ENCODE data around the gene ATXN7. TPM values are rescaled to one million over a fixed set of nuclear protein-coding genes. Genes with fewer than 3 reads are reported as not detected.

The ATXN7 gene
- total and polyA plus RNA-seq, 2 of the 4 experiments (the other 2 are of a cell fraction) = 8.6 to 13.6 TPM

GRCh38 chr3:63853106-63853505 is 10.6 kb upstream of the ATXN7 start:
- intact Hi-C loops (cut with micrococcal nuclease) = no loop called here

More at GRCh38 chr3:63853106-63853505, 10.6 kb upstream of the ATXN7 start:
- Histone ChIP-seq H2AK9ac (replicated peaks; ENCODE audit: low read depth, low read length, poor library complexity) (no peak overlapping the region), H3K4me3 (ENCODE audit: insufficient read depth, low read depth, low read length) (no peak overlapping the region), H3K36me3 (ENCODE audit: control insufficient read depth, insufficient read depth, low read length) (no peaks in the 10 kb centered on the region), H3K56ac (ENCODE audit: extremely low read depth, insufficient read depth, low read length) (no peak overlapping the region), H3K14ac (replicated peaks; ENCODE audit: low read depth, low read length) (no peak overlapping the region), H3K9me3 (ENCODE audit: control insufficient read depth, insufficient read depth, low read length) (no peaks in the 10 kb centered on the region), H3K79me1 (ENCODE audit: low read depth in 1 of 2, low read length in 2 of 2) (peaks cover 29 to 37% of the 10 kb centered on the region in 2 experiments), H4K8ac (ENCODE audit: low read depth in 2 of 2, low read length in 2 of 2) (no peak overlapping the region), H2AFZ (replicated peaks; ENCODE audit: low read length, poor library complexity) (no peak overlapping the region), H3K23ac (ENCODE audit: low read depth, low read length) (no peak overlapping the region), H3K4me2 (ENCODE audit: low read depth, low read length) (no peak overlapping the region), H3K4me1 (ENCODE audit: control insufficient read depth, insufficient read depth, low read length) (peaks cover 4% of the 10 kb centered on the region), H2BK120ac (ENCODE audit: low read depth, low read length) (no peak overlapping the region), H3K27ac (ENCODE audit: insufficient read depth, low read length) (no peak overlapping the region), H3K9me1 (ENCODE audit: insufficient read depth, low read length) (peaks cover 5% of the 10 kb centered on the region; the same call in 1 of the 2 replicates), H2BK20ac (ENCODE audit: low read depth, low read length) (no peak overlapping the region), H4K91ac (ENCODE audit: insufficient read depth, low read depth, low read length) (no peak overlapping the region), H3K9ac (ENCODE audit: low read depth, low read length) (no peak overlapping the region), H2BK15ac (ENCODE audit: low read depth, low read length) (no peak overlapping the region), H4K5ac (ENCODE audit: low read depth, low read length) (no peak overlapping the region), H3K27me3 (ENCODE audit: control insufficient read depth, insufficient read depth, low read length) (no peaks in the 10 kb centered on the region), H4K20me1 (ENCODE audit: insufficient read depth, low read length) (peaks cover 5% of the 10 kb centered on the region; the same call in 1 of the 2 replicates), H2BK5ac (ENCODE audit: low read depth, low read length, poor library complexity, severe bottlenecking) (no peak overlapping the region), H3K18ac (ENCODE audit: low read depth, low read length) (no peak overlapping the region), H2AK5ac (ENCODE audit: low read depth, low read length) (no peak overlapping the region), H3K4ac (ENCODE audit: low read depth, low read length) (no peak overlapping the region)
- ChIA-PET POLR2A (ENCODE audit: unreplicated experiment) (no interaction called here), CTCF (no interaction called here)
- BruUV-seq (replicated peaks) = no TSS peak
- DNase-seq (no peak), ATAC-seq (ENCODE audit: low read depth) (no peak)
- in situ Hi-C loops (cut with MboI; ENCODE audit: low sequenced_read_pairs) (no loop called here), dilution Hi-C loops (cut with HindIII; ENCODE audit: low sequenced_read_pairs, unreplicated experiment) (no loop called here)
- TF ChIP-seq USF2 (IDR thresholded peaks at IDR 0.05; ENCODE audit: low read depth, low read length) = no peak
- TF ChIP-seq, protein P1, sequence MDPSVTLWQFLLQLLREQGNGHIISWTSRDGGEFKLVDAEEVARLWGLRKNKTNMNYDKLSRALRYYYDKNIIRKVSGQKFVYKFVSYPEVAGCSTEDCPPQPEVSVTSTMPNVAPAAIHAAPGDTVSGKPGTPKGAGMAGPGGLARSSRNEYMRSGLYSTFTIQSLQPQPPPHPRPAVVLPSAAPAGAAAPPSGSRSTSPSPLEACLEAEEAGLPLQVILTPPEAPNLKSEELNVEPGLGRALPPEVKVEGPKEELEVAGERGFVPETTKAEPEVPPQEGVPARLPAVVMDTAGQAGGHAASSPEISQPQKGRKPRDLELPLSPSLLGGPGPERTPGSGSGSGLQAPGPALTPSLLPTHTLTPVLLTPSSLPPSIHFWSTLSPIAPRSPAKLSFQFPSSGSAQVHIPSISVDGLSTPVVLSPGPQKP (IDR thresholded peaks at IDR 0.05; ENCODE audit: borderline replicate concordance, low read depth, low read length) = no peak
- no CpG with 5 or more reads among the region's 4 CpGs for WGBS, 2 experiments (ENCODE audit: extremely low coverage in 2 of 2, insufficient read length in 1 of 2)
